HUES6 (cell line): ENCODE results near the gene HOXA6.

Source experiments
- H3K27ac ChIP-seq: 2 replicates; pipeline ENCODE4 v1.7.0; 2013; ENCODE audit warnings: low read depth, mild to moderate bottlenecking, low read length, inconsistent platforms
- H3K27me3 ChIP-seq: 2 replicates; pipeline ENCODE4 v1.6.1; 2013; ENCODE audit warnings: low read length; ENCODE audit not compliant: control insufficient read depth, insufficient read depth
- H3K36me3 ChIP-seq: 2 replicates; pipeline ENCODE4 v1.6.1; 2013; ENCODE audit warnings: low read length; ENCODE audit not compliant: control insufficient read depth, insufficient read depth
- H3K4me1 ChIP-seq: 2 replicates; pipeline ENCODE4 v1.6.1; 2013; ENCODE audit warnings: low read length; ENCODE audit not compliant: control insufficient read depth, insufficient read depth
- H3K4me3 ChIP-seq: 2 replicates; pipeline ENCODE4 v1.5.1; 2013; ENCODE audit warnings: low read depth, low read length
- H3K9ac ChIP-seq: one replicate; pipeline ENCODE4 v1.6.1; 2013; ENCODE audit warnings: mild to moderate bottlenecking, low read length
- H3K9me3 ChIP-seq: 2 replicates; pipeline ENCODE4 v1.6.1; 2013; ENCODE audit warnings: low read depth, low read length; ENCODE audit not compliant: control insufficient read depth, insufficient read depth

Gene HOXA6

GRCh38 chr7:27137640-27138315 lies 9.8 kb downstream of the HOXA6 start:
- Histone ChIP-seq H3K27me3 (peaks cover 100% of the 10 kb centered on the region), H3K4me3 (peak overlapping the region; percentile 48; the same call in 1 of the 2 replicates), H3K27ac (no peak overlapping the region), H3K36me3 (no peaks in the 10 kb centered on the region), H3K9me3 (no peaks in the 10 kb centered on the region), H3K4me1 (peaks cover 11% of the 10 kb centered on the region; the same call in 1 of the 2 replicates), H3K9ac (peak overlapping the region; percentile 85)

DNA sequence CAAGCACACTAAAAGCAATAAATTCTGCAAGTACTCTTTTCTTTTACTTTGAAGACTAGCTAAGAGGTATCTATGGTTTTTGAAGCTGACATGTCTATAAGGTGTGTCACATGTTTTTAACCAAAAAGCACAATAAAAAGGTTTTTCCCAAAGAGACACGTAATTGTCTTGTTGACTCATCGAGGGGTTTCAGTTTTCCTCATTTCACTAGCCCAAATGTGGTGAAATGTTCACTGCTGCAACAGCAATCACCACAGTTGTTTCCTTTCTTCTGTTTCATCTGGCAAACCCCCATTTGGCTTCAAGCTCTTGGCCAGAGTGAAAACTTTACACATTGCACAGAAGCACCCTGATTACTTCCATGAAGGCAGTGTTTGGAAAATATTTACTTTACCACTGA lies 13.2 kb downstream of the HOXA6 start:
- Histone ChIP-seq H3K4me3 (no peak overlapping the region; the same call in 1 of the 2 replicates), H3K27ac (no peak overlapping the region), H3K4me1 (peaks cover 4% of the 10 kb centered on the region; the same call in 1 of the 2 replicates), H3K9ac (peak overlapping the region; percentile 17), H3K36me3 (no peaks in the 10 kb centered on the region), H3K27me3 (peaks cover 100% of the 10 kb centered on the region), H3K9me3 (no peaks in the 10 kb centered on the region)

DNA sequence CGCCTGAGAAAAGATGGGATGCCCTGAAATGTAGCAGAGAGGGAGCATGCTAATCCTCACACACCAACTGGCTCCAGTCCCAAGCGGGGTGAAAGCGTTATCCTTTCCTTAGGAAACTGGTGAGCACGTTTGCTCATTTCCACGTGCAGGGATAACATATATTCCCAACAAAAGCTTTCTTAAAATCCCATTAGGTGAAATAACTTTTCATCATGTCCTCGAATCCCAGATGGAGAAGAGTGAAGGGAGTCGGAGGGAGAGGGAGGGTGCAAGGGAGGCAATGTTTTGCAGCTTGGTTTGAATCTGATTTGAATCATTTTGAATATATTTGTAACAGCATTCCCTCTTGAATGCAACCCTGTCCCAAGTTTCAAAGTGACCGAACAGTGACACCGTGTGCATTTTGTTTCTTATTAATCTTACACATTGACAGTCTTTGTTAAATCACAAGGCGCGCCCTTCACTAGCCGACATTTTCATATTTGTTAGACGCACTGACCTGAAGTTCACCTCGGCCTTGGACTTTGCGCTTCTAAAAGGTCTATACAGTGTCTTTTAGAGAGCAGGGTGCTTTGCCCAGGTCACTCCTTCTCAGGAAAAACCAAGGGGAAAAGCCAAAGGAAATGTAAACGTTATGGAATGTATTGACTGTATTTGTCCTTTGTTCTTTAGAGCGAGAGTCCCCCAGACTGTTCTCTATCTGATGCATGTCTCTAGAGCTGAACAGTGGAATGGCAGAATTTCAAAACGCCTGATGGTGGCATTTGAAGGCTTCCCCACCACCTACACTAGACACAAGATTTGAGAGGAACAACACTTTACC lies 14.0 kb downstream of the HOXA6 start:
- Histone ChIP-seq H3K27me3 (peaks cover 100% of the 10 kb centered on the region), H3K4me1 (peaks cover 4% of the 10 kb centered on the region; the same call in 1 of the 2 replicates), H3K9ac (peak overlapping the region; percentile 39), H3K4me3 (no peak overlapping the region; the same call in 1 of the 2 replicates), H3K9me3 (no peaks in the 10 kb centered on the region), H3K27ac (no peak overlapping the region), H3K36me3 (no peaks in the 10 kb centered on the region)

DNA sequence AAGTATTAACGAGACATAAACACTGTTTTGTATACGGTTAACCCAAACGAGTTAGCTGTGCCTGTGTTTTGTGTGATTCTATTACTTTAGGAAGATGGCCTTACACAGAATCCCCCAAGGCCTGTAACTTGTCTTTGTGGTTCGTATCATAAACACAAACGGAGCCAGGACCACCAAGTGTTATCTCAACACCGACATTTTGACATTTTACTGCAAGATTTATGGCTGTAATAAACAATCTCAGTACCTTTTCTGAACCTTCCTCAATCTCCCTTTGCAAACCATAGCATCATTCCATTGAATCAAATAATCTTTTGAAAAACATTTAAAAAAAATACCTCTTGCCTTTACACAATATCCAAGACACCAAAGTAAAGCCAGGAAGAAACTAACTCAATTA lies 14.6 kb downstream of the HOXA6 start:
- Histone ChIP-seq H3K27me3 (peaks cover 100% of the 10 kb centered on the region), H3K9ac (no peak overlapping the region), H3K36me3 (no peaks in the 10 kb centered on the region), H3K4me1 (peaks cover 4% of the 10 kb centered on the region; the same call in 1 of the 2 replicates), H3K27ac (no peak overlapping the region), H3K4me3 (no peak overlapping the region; the same call in 1 of the 2 replicates), H3K9me3 (no peaks in the 10 kb centered on the region)

DNA sequence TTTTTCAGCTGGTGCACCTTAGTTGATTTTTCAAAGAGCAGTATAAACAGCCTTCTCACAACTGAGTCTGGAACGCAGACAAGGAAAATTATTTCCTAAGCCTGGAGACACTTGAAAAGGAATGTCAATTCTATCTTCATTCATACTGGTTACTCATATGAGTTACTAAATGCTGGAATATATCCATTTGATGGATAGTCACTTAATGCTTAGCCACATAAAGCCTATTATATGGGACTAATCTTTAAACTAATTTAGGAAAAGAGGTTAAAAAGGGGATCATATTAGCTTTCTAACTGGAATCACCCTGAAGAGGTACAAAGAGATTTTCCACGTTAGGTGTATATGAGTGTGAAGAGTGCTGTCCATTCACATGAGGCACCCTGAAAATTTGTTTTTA lies 15.4 kb downstream of the HOXA6 start:
- no peaks in the 10 kb centered on the region for H3K9me3 ChIP-seq
- H3K36me3 ChIP-seq: no peaks in the 10 kb centered on the region
- peaks cover 100% of the 10 kb centered on the region for H3K27me3 ChIP-seq
- peaks cover 4% of the 10 kb centered on the region; the same call in 1 of the 2 replicates for H3K4me1 ChIP-seq
- H3K9ac ChIP-seq: peak overlapping the region; percentile 27
- H3K27ac ChIP-seq: no peak overlapping the region
- no peak overlapping the region for H3K4me3 ChIP-seq

DNA sequence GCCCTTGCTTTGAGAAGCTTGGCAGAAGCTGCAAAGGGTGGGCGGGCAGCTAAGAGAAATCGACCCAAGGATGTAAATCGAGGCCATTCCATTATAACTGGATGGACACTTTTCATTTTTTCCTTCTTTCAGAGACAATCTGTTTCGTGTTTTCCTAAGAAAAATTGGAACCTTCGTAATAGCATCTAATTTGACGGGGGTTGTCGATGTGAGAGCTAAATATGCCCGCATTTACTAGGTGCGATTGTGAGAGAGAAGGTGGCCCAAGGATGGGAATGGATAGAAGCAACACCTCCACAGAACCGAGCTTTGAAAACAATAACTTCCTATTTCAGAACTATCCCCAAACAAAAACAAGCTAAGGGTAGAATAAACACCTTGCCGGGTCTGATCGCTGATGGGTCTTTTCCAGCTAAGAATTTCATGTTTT lies 16.2 kb downstream of the HOXA6 start:
- Histone ChIP-seq H3K4me1 (peaks cover 4% of the 10 kb centered on the region; the same call in 1 of the 2 replicates), H3K27ac (no peak overlapping the region), H3K9me3 (no peaks in the 10 kb centered on the region), H3K27me3 (peaks cover 100% of the 10 kb centered on the region), H3K4me3 (peak overlapping the region; percentile 64), H3K9ac (peak overlapping the region; percentile 15), H3K36me3 (no peaks in the 10 kb centered on the region)

DNA sequence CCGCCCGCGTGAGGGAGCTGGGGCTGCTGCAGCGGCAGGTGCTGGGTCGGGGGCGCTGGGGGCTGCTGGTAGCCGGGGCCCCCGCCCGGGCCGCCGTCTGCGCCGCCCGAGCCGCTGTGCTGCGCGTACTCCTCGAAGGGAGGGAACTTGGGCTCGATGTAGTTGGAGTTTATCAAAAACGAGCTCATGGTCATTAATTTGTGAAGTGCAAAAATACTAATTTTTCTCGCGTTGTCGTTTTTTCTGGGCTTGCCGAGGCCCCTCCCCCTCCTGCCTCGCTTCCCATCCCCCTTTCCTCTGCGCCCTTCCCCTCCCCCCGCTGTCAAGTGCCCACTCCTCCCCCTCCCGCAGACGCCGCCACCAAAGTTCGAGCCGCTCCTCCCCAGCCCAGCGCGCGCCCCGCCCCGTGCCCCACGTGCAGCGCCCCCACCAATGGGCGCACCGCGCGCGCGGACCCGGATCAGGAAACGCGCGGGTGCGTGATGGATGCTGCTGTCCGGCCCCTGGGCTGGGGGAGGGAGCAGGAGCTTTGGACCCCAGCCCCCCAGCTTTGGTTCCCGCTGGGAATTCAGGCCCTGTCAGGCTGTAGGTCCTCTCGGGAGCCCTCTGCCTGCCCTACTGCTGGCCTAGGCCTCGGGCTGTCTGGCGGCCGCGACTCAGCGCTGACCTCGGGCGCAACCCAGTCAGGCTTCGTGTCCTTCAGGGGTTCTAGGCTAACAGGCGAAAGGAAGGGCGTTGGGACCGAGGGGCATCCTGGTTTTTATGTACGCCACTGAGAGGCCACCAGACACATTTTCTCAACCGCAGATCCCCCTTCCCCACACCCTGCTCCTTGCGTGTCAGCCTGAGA lies 16.8 kb downstream of the HOXA6 start, which contains the start of gene HOXA4:
Gene HOXA4 (minus strand): TSS at position 218 of the 850 bp plus-strand sequence. CDS start 24 bp downstream, at position 194.
- Histone ChIP-seq H3K4me3 (peak within 1 kb of the TSS; percentile 64), H3K9ac (peak within 1 kb of the TSS; percentile 15), H3K27ac (no peak within 1 kb of the TSS), H3K36me3 (no peaks in the 10 kb centered on the region), H3K4me1 (peaks cover 4% of the 10 kb centered on the region; the same call in 1 of the 2 replicates), H3K27me3 (peaks cover 100% of the 10 kb centered on the region), H3K9me3 (no peaks in the 10 kb centered on the region)

GRCh38 chr7:27129729-27130539 lies 17.6 kb downstream of the HOXA6 start:
- peak overlapping the region; percentile 13 for H3K9ac ChIP-seq
- H3K4me3 ChIP-seq: peak overlapping the region; percentile 64
- H3K36me3 ChIP-seq: no peaks in the 10 kb centered on the region
- no peaks in the 10 kb centered on the region for H3K9me3 ChIP-seq
- peaks cover 100% of the 10 kb centered on the region for H3K27me3 ChIP-seq
- H3K27ac ChIP-seq: no peak overlapping the region
- H3K4me1 ChIP-seq: peaks cover 4% of the 10 kb centered on the region; the same call in 1 of the 2 replicates

- Histone ChIP-seq H3K27ac (no peak overlapping the region), H3K4me1 (peaks cover 4% of the 10 kb centered on the region; the same call in 1 of the 2 replicates), H3K27me3 (peaks cover 100% of the 10 kb centered on the region)
Measured at GRCh38 chr7:27128776-27129728, 18.5 kb downstream of the HOXA6 start.

More at GRCh38 chr7:27128776-27129728, 18.5 kb downstream of the HOXA6 start:
- Histone ChIP-seq H3K9ac (no peak overlapping the region), H3K9me3 (no peaks in the 10 kb centered on the region), H3K36me3 (no peaks in the 10 kb centered on the region), H3K4me3 (no peak overlapping the region; the same call in 1 of the 2 replicates)
